Gastrocnemius medialis (tissue), 4 donors: Measurements from ENCODE around the gene CYTH3.
"Not testable (repeated sequence)": the region's sequence is repeated elsewhere in the genome, so short reads cannot be mapped to it uniquely, and the experiment has no call there.

Experiments
- CTCF ChIP-seq, 5 experiments: fragments of 450-650 bp in 3 of 5; fragments of 200-600 bp in 2 of 5; sonication (generic) in 2 of 5; IDR thresholded peaks in 4 of 5; conservative IDR thresholded peaks in 1 of 5; 1 replicate in 4 of 5; 2 replicates in 1 of 5; pipeline ENCODE4 v1.5.1; 2016 to 2019; ENCODE audit warnings: antibody characterized with exemption in 5 of 5, mild to moderate bottlenecking in 3 of 5, moderate library complexity in 3 of 5
- POLR2A ChIP-seq, 2 donors: fragments of 450-650 bp; IDR thresholded peaks; one replicate each; pipeline ENCODE4 v1.6.1; 2017; ENCODE audit warnings: antibody characterized with exemption in 2 of 2, mild to moderate bottlenecking in 2 of 2, moderate library complexity in 2 of 2

- TF ChIP-seq CTCF (IDR thresholded peaks at IDR 0.05 in 4 of 5, conservative IDR thresholded peaks at IDR 0.05 in 1 of 5); POLR2A (IDR thresholded peaks at IDR 0.05): not testable (repeated sequence)
Observed at GRCh38 chr7:6283391-6284054, 11.1 kb upstream of the CYTH3 start.
